GM21423 (cell line): ENCODE data around the gene TAF13.
"Not testable (repeated sequence)": the region's sequence is repeated elsewhere in the genome, so short reads cannot be mapped to it uniquely, and the experiment has no call there.

Experiments used
- ATAC-seq: cut with Tn5 transposase; IDR thresholded peaks from one replicate; pipeline ENCODE4 v1.9.1; 2021; ENCODE audit warnings: mild to moderate bottlenecking, moderate library complexity; ENCODE audit not compliant: unreplicated experiment

TAF13 gene

DNA sequence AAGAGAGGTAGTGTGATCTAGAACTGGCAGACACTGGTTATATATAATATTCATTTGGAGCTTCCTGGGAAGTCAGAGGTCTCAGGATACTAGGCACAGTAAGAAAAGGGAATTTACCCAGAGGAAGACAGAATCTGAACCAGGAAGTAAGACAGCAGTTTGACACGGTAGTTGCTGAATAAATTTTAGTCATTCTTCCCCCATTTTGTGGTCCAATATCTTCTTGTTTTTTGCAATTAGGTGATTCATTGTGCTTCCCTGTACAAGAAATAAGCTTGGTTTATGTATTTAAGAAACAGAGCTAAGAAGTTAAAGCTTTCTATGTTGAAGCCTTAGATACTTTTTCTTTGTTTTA is 16.0 kb upstream of the TAF13 start:
- no peak for ATAC-seq

DNA sequence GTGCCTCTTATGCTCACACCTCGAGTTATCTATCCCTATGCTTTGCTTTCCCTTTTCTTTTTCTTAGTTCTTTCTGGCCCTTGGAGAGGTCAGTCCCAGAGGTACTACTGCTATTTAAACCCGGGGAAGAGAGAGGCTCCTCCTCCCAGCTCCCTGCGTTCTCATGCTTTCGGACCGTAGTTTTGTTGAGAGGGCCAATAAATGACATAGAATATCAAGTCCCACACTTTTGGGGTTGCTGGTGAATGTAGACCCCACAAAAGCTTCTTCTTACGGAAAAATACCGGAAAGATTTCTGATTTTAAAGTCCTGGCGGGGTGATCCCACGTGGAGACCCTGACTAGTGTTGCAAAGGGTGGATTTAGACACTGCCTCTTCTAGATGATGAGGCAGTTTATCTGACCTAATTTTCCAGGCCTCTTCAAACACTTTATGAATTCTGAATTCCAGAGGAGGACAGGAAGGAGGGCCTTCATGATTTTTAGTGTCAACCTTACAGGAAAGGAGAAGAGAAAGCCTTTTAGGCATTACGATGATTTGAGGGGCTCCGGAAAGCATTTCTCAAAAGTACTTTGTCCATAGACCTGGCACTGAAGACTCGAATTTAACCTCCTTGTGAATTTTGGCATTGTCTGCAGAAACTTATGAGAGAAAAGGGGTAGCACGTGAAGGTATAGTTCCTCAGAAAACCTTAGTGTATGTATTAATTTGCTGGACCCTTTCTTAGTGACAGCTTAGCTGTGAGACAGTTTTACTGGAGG is 15.5 kb upstream of the TAF13 start:
- ATAC-seq, result peak; percentile 39

DNA sequence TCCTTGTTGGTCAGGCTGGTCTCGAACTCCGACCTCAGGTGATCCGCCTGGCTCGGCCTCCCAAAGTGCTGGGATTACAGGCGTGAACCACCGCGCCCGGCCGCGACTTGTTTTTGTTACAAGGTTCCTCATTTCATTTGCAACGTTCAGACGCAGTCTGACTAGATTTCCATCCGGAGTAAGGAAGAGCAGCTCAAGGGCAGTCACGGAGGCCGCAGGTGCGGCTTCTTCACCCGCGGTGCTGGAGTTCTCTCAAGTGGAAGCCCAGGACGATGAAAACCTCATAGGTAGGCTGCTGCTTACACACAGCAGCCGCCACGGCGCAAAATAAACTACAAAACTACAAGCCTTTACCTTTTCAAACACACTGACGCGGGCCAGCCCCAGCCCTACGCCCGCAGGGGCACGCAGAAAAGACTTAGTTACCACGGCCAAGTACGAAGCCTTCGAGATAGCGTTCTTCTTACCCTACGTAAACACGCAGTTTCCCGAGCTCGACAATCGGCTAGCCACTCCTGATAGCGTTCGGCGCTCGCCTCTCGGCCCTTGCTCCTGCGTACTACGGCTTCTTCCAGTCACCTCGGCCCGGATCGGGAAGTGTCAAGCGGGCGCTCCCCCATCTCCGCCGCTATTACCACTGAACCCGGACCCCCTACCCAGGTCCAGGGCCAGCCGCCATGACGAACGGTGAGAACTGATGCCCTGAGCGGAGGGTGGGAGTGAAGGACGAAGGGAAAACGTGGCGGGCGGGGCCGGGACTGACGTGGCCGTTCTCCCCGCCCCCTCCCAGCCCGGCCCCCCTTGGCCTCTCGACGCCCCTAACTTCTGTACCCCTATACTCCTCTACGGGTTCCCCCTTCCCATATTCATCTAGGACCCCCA is 14.6 kb upstream of the TAF13 start, which contains the start of gene TMEM167B:
Gene TMEM167B, plus strand, starts transcription at position 569 of the 882 bp plus-strand sequence. Its CDS starts 109 bp downstream, at position 678.
- ATAC-seq, result peak; percentile 90

DNA sequence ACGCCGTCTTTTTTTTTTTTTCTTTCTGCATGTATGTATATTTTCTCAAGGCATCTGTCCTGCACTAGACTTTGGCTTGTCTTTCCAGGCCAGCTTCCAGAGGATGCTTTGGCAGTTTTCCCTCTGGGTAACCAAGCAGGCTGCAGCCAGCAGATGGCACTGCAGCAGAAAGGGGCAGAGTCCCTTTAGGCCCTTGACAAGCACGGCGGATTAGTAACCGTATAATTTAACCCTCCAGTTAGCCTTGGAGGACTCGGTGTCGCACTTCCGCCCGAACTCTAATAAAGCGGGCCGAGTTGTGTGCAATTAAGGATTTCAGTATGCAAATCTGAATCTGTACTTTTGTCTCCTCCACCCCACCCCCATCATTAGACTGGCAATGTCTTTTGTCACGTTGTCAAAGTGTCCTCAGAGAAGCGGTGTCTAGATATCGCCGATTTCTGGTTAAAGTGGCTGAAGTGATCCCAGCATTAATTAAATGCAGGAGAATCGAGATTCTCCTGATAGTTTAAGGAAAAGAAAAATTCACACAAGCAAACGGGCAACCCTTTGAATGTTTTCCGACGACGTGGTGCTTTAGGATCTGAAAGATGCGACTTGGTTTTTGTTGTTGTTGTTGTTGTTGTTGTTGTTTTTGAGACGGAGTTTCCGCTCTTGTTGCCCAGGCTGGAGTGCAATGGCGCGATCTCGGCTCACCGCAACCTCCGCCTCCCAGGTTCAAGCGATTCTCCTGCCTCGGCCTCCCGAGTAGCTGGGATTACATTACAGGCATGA is 13.6 kb upstream of the TAF13 start:
- no peak for ATAC-seq

DNA sequence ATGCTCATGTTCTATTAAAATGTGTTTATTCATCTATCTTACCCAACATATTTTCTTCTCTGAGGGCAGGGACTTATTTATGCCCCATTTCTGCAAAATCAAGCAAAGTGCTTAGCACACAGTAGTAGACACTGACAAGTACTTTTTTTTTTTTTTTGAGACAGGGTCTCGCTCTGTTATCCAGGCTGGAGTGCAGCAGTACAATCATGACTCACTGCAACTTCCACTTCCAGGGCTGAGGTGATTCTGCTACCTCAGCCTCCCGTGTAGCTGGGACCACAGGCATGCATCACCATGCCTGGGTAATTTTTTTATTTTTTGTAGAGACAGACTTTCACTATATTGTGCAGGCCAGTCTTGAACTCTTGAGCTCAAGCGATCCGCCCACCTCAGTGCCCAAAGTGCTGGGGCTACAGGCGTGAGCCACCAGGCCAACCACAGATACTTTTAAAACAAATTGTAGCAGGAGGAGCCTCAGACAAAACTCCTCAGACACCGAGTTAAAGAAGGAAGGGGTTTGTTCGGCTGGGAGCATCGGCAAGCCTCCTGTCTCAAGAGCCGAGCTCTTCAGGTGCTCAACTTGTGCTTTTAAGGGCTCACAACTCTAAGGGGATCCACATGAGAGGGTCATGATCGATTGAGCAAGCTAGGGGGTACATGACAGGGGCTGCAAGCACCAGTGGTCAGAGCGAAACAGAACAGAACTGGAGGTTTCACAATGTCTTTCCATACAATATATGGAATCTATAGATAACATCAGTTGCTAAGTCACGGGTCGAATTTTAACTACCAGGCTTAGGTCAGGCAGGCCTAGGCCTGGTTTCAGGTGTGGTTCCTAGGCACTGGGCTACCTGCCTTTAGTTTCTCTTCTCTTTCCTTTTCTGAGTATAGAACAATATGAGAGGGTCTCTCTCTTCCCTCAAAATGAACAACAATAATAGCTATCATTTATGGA is 9.0 kb upstream of the TAF13 start:
- no peak for ATAC-seq

DNA sequence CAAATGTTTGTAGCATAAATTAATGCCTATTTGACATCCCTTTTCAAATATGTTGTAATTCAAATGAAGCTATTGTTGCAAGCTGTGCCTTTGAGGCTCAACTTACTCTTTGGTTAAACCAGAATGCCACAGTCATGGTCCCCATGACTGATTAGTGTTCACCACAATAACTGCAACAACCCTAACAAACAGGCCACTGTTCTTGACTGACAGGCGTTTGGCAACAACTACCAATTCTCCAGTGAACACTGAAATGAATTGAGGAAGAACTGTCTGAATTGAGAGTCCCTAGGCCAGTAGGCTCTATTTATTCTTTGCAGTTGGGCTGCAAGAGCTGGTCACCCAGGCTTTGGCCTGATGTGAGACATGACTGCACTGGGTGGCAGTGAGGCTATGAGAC is 8.1 kb upstream of the TAF13 start:
- no peak for ATAC-seq

DNA sequence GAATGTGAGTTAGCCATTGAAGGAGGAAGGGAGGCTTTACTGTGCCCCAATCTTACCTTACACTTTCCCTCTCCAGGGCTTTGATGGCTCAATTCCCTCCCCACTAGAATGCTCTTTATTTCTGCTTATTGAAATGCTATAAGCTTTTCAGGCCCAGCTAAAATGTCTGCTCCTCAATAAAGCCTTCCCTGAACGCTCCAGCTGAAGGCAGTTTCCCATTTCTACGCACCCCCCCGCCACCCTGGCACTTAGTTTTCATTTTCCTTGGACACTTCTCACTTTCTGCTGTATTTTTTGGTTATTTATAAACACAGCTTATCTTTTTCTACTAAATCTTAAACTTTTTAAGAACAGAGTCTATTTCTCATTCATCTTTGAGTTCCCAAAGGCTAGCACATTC is 7.7 kb upstream of the TAF13 start:
- no peak for ATAC-seq

DNA sequence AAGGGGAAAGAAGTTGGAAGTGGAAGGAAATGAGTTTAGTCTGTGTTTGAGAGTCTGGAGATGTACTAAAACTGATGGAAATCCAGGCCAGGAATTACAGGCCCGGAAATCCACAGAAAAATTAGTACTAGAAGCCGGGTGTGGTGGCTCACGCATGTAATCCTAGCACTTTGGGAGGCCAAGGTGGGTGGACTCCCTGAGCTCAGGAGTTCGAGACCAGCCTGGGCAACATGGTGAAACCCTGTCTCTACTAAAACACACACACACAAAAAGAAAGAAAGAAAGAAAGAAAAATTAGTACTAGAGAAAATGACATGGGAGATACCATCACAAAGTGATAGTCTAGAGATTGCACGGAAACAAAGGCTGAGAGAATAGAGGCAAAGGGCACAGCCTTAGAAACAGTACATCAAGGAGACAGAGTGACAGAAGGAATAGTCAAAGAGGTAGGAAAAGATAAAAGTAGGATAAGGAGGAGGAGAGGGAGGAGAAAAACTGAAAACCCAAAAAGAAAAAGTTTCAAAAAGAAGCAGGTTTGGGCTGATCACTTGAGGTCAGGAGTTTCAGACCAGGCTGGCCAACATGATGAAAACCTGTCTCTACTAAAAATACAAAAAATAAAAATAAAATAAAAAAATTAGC is 4.8 kb upstream of the TAF13 start:
- no peak for ATAC-seq

DNA sequence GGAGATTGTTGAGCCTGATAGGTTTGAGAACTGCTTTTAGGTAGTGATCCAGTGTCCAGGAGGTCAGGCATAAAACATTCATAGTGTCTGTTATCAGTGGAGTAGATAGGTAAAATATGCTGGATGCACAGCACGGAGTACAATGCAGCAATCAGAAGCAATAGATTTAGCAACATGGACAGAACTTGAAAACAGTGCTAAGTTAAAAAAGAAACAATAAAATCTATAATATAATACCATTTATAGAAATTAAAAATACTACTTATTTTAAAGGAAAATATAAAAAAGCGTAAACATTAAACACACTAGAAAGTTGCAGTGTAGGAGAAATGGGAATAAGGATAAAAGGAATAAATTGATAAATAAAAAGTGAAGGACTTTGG is 3.4 kb upstream of the TAF13 start:
- no peak for ATAC-seq

DNA sequence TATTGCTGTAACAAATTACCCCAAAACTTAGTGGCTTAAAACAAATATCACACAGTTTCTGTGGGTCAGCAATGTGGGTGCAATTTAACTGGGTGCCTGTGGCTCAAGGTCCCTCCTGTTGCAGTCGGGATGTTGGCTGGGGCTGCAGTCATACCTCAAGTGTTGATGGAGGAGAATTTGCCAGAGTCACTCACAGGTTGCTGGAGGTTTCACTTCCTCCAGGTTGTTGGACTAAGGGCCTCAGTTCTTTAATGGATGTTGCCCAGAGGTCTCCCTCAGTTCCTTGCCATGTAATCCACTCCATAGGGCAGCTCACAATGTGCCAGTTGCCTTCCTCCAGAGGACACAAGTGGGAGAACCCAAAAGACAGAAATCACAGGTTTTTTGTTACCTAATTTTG is 2.5 kb upstream of the TAF13 start:
- no peak for ATAC-seq

DNA sequence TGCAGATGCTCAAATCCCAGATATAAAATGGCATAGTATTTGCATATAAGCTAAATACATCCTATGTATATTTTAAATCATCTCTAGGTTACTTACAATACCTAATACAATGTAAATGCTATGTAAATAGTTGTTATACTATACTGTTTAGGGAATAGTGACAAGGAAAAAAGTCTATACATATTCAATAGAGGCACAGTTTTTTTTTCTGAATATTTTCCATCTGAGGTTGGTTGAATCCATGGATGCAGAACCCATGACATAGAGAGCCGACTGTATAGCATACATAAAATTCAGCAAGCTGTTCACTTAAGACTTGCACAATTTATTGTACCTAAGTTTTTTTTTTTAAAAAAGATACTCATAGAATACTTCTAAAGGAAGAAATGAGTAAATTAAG is 6.5 kb downstream of the TAF13 start:
- ATAC-seq, result no peak

DNA sequence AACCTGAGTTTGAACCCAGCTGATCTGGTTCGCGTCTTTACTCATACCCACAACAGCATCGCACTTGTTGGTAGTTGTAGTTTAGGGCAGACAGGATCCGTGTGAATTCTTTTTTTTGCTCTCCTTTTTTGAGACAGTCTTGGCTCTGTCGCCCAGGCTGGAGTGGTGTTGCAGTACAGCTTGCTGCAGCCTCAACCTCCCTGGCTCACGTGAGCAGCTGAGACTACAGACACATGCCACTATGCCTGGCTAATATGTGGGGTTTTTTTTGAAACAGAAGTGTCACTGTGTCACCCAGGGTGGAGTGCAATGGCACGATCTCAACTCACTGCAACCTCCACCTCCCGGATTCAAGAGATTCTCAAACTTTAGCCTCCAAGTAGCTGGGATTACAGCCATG is 7.9 kb downstream of the TAF13 start:
- no peak for ATAC-seq

DNA sequence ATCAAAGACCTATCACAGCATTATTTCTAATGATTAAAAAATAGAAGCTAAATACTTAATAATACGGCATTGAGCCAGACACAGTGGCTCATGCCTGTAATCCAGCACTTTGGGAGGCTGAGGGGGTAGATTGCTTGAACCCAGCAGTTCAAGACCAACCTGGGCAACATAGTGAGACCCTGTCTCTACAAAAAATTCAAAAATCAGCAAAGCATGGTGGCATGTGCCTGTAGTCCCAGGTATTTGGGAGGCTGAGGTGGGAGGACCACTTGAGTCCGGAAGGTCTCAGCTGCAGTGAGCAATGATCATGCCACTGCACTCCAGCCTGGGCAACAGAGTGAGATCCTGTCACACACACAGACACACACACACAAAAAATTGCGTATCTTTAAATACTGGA is 10.7 kb downstream of the TAF13 start:
- no peak for ATAC-seq

DNA sequence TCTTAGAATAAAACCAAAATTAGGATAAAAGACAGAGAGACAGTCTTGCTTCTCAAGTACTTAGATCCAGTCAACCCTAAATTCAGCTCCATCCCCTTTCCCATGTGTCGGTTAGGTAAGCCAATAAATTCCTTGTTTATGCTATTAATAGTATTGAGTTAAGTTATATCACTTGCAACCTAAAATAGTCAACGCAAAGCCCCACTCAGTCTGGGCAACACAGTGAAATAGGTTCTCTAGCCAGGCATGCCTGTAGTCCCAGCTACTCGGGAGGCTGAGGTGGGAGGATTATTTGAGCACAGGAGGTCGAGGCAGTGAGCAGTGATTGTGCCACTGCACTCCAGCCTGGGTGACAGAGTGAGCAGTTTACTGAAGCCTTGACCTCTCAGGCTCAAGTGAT is 14.6 kb downstream of the TAF13 start:
- no peak for ATAC-seq

DNA sequence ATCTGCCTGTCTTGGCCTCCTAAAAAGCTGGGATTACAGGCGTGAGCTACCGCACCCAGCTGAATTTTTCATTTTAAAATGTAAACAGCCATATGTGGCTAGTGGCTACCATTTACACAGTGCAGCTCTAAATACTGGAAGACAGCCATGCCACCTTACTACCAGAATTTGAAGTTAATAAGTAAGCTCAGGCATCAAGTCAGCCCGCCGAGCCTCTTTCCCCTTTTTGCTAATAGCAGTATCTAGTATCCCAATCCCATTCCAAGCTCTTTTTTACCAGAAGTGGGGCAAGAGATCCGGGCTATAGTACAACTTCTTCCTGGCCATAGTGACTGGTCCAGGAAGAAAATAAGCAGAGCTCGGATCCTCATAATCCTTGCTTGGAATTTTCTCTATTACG is 15.1 kb downstream of the TAF13 start:
- ATAC-seq, result no peak

DNA sequence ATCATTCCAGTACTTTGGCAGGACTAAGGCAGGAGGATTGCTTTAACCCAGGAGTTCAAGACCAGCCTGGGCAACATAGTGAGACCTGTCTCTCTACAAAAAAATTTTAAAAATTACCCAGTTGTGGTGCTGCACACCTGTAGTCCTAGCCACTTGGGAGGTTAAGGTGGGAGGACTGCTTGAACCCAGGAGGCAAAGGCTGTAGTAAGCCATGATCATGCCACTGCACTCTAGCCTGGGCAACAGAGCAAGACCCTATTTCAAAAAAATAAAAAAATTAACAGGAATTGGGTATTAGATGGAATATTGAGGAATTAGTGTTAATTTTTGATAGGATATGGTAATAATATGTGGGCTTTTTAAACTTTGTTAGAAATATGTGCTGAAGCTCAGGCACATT is 16.8 kb downstream of the TAF13 start:
- no peak for ATAC-seq

DNA sequence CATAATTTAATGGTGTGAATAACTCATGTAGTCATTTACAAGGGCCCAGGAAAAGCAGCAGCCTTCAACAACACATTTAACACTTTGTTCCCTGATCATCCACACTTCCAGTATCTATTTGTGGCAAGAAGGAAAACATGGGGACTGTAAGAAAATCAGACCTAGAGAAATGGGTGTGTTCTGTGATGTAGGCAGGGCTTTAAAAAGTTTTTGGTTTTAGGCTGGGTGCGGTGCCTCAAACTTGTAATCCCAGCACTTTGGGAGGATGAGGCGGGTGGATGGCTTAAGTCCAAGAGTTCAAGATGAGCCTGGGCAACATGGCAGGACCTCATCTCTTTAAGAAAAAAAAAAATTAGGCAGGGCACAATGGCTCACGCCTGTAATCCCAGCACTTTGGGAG is 19.7 kb downstream of the TAF13 start:
- ATAC-seq, result no peak

DNA sequence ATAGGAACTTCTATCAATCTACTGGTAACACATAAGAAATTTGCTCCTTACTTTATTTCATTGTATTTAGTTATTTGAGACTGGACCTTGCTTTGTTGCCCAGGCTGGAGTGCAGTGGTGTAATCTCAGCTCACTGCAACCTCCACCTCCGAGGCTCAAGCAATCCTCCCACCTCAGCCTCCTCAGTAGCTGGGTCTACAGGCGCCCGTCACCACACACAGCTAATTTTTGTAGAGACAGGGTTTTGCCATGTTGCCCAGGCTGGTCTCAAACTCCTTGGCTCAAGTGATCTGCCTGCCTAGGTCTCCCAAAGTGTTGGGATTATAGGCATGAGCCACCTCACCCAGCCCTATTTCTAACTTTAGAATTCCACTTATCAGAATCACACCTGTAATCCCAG is 23.7 kb downstream of the TAF13 start:
- ATAC-seq, result not testable (repeated sequence)

DNA sequence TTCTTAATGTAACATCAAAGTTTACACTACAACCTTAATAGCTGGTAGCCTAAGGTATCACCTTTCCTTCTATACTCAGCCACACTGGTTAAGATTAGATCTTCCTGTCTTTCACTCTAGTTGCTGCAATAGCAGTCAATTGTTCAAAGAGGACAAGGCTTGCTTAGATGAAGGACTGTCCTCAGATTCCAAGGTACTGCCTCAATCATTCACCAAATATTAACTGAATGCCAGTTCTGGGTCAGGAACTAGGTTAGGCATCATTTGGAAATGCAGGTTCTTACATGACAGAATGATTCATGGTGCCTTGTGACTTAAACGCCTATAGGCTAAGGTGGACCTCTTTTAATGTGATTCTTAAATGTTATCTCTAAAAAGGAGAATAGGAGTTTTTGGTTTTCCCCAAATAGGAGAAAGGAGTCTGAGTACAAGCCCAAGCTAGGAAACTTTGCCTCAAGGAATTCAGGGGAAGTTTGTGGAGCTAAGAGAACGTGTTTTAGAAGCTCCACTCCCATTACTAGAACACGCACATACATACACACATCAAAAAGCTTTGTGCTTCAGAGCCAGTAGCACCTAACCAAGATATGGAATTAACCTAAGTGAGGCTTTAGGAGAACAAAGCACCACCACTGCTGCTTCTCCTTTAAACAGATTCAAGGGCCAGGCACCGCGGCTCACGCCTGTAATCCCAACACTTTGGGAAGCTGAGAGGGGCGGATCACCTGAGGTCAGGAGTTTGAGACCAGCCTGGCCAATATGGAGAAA is 25.4 kb downstream of the TAF13 start:
- ATAC-seq, result no peak
